Measurements from ENCODE around the gene CNGA2. TPM values are rescaled to one million over a fixed set of nuclear protein-coding genes. Genes with fewer than 3 reads are reported as not detected.
A peak's percentile ranks its signal among the peaks of the same experiment; 100 is the strongest.

CNGA2 gene
- total and polyA plus RNA-seq, 4 donors = not detected

- Histone ChIP-seq H3K9ac (ENCODE audit: insufficient read depth in 1 of 2, low read length in 2 of 2) (no peak overlapping the region), H3K36me3 (ENCODE audit: control insufficient read depth in 4 of 4, insufficient read depth in 4 of 4, low read length in 4 of 4) (no peaks in the 10 kb centered on the region)
Measured at GRCh38 chrX:151737494-151737893, 2.9 kb downstream of the CNGA2 start.

GRCh38 chrX:151738751-151739150, 4.2 kb downstream of the CNGA2 start:
- no peak for TF ChIP-seq CTCF (IDR thresholded peaks at IDR 0.05; ENCODE audit: control extremely low read depth, extremely low read depth)
- Histone ChIP-seq H3K9ac (ENCODE audit: insufficient read depth in 1 of 2, low read length in 2 of 2) (no peak overlapping the region), H3K36me3 (ENCODE audit: control insufficient read depth in 4 of 4, insufficient read depth in 4 of 4, low read length in 4 of 4) (no peaks in the 10 kb centered on the region), H3K4me1 (ENCODE audit: control insufficient read depth in 5 of 5, insufficient read depth in 5 of 5, low read length in 5 of 5) (no peaks in the 10 kb centered on the region), H3K9me3 (ENCODE audit: control insufficient read depth in 4 of 4, insufficient read depth in 3 of 4, low read length in 3 of 4) (peaks cover 0 to 10% (median 0%) of the 10 kb centered on the region in 4 donors), H3K4me3 (no peak overlapping the region), H3K27ac (ENCODE audit: low read depth in 1 of 2, low read length in 1 of 2) (no peak overlapping the region), H3K27me3 (ENCODE audit: control insufficient read depth in 3 of 3, insufficient read depth in 3 of 3, low read length in 2 of 3) (peaks cover 0 to 2% (median 0%) of the 10 kb centered on the region in 3 donors)
- ATAC-seq (ENCODE audit: insufficient read depth, low FRiP score) (no peak), DNase-seq (no peak)
- WGBS, 2 donors = 74 to 87% methylated on average over 6 to 7 of the region's 7 CpGs

More at GRCh38 chrX:151737494-151737893, 2.9 kb downstream of the CNGA2 start:
- peak in 2 of 3 donors; percentile 2 to 9 for DNase-seq
- H3K9me3 ChIP-seq (ENCODE audit: control insufficient read depth in 4 of 4, insufficient read depth in 3 of 4, low read length in 3 of 4) = peaks cover 0 to 10% (median 0%) of the 10 kb centered on the region in 4 donors
- H3K27ac ChIP-seq (ENCODE audit: low read depth in 1 of 2, low read length in 1 of 2) = no peak overlapping the region
- H3K4me3 ChIP-seq = no peak overlapping the region
- H3K4me1 ChIP-seq (ENCODE audit: control insufficient read depth in 5 of 5, insufficient read depth in 5 of 5, low read length in 5 of 5) = no peaks in the 10 kb centered on the region
- ATAC-seq (ENCODE audit: insufficient read depth, low FRiP score) = no peak
- peaks cover 0 to 4% (median 0%) of the 10 kb centered on the region in 3 donors for H3K27me3 ChIP-seq (ENCODE audit: control insufficient read depth in 3 of 3, insufficient read depth in 3 of 3, low read length in 2 of 3)
- TF ChIP-seq CTCF (IDR thresholded peaks at IDR 0.05; ENCODE audit: control extremely low read depth, extremely low read depth) = no peak
- WGBS, 2 donors = 64 to 68% methylated on average over 4 to 5 of the region's 5 CpGs

- no peak for TF ChIP-seq CTCF (IDR thresholded peaks at IDR 0.05; ENCODE audit: control extremely low read depth, extremely low read depth)
- ATAC-seq (ENCODE audit: insufficient read depth, low FRiP score) (no peak), DNase-seq (no peak)
- Histone ChIP-seq H3K27me3 (ENCODE audit: control insufficient read depth in 3 of 3, insufficient read depth in 3 of 3, low read length in 2 of 3) (no peaks in the 10 kb centered on the region), H3K9ac (ENCODE audit: insufficient read depth in 1 of 2, low read length in 2 of 2) (no peak overlapping the region), H3K4me1 (ENCODE audit: control insufficient read depth in 5 of 5, insufficient read depth in 5 of 5, low read length in 5 of 5) (no peaks in the 10 kb centered on the region), H3K4me3 (no peak overlapping the region), H3K9me3 (ENCODE audit: control insufficient read depth in 4 of 4, insufficient read depth in 3 of 4, low read length in 3 of 4) (peaks cover 0 to 11% (median 0%) of the 10 kb centered on the region in 4 donors), H3K36me3 (ENCODE audit: control insufficient read depth in 4 of 4, insufficient read depth in 4 of 4, low read length in 4 of 4) (no peaks in the 10 kb centered on the region), H3K27ac (ENCODE audit: low read depth in 1 of 2, low read length in 1 of 2) (no peak overlapping the region)
- WGBS, 2 donors = 73 to 86% methylated on average over 4 of the region's 4 CpGs
Measured at GRCh38 chrX:151741606-151742005, 7.1 kb downstream of the CNGA2 start.

GRCh38 chrX:151742311-151742710, 7.8 kb downstream of the CNGA2 start:
- DNase-seq (no peak), ATAC-seq (ENCODE audit: insufficient read depth, low FRiP score) (no peak)
- WGBS, 2 donors = 87 to 89% methylated on average over 5 of the region's 5 CpGs
- H3K9me3 ChIP-seq (ENCODE audit: control insufficient read depth in 4 of 4, insufficient read depth in 3 of 4, low read length in 3 of 4) = peaks cover 0 to 8% (median 0%) of the 10 kb centered on the region in 4 donors
- H3K36me3 ChIP-seq (ENCODE audit: control insufficient read depth in 4 of 4, insufficient read depth in 4 of 4, low read length in 4 of 4) = no peaks in the 10 kb centered on the region
- H3K9ac ChIP-seq (ENCODE audit: insufficient read depth in 1 of 2, low read length in 2 of 2) = no peak overlapping the region
- no peaks in the 10 kb centered on the region for H3K4me1 ChIP-seq (ENCODE audit: control insufficient read depth in 5 of 5, insufficient read depth in 5 of 5, low read length in 5 of 5)
- TF ChIP-seq CTCF (IDR thresholded peaks at IDR 0.05; ENCODE audit: control extremely low read depth, extremely low read depth) = no peak
- H3K4me3 ChIP-seq = no peak overlapping the region
- H3K27ac ChIP-seq (ENCODE audit: low read depth in 1 of 2, low read length in 1 of 2) = no peak overlapping the region
- no peaks in the 10 kb centered on the region for H3K27me3 ChIP-seq (ENCODE audit: control insufficient read depth in 3 of 3, insufficient read depth in 3 of 3, low read length in 2 of 3)

Data from lung (tissue), 12 donors.